ENCODE data around the gene CBARP. TPM values are rescaled to one million over a fixed set of nuclear protein-coding genes. Genes with fewer than 3 reads are reported as not detected.
"Not testable (repeated sequence)": the region's sequence is repeated elsewhere in the genome, so short reads cannot be mapped to it uniquely, and the experiment has no call there.

CBARP gene
- total RNA-seq, 1 donor from 2014 or later, result 3.9 TPM

GRCh38 chr19:1248786-1249297 is 11.0 kb upstream of the CBARP start:
- Histone ChIP-seq H3K4me1 (peaks cover 58% of the 10 kb centered on the region), H3K27ac (peak overlapping the region; percentile 100), H3K27me3 (no peaks in the 10 kb centered on the region), H3K9me3 (no peaks in the 10 kb centered on the region), H3K36me3 (peaks cover 0 to 1% of the 10 kb centered on the region in 2 donors), H3K4me3 (peak overlapping the region; percentile 79 to 85)
- intact Hi-C loops (cut with DNase I), result loop anchor here (1.0 to 10.0 kb wide), 3 partner anchors 18 to 324 kb away; partner anchors contain the start of genes ARID3A, RNU6-2 and TMEM259
- TF ChIP-seq, protein P1, sequence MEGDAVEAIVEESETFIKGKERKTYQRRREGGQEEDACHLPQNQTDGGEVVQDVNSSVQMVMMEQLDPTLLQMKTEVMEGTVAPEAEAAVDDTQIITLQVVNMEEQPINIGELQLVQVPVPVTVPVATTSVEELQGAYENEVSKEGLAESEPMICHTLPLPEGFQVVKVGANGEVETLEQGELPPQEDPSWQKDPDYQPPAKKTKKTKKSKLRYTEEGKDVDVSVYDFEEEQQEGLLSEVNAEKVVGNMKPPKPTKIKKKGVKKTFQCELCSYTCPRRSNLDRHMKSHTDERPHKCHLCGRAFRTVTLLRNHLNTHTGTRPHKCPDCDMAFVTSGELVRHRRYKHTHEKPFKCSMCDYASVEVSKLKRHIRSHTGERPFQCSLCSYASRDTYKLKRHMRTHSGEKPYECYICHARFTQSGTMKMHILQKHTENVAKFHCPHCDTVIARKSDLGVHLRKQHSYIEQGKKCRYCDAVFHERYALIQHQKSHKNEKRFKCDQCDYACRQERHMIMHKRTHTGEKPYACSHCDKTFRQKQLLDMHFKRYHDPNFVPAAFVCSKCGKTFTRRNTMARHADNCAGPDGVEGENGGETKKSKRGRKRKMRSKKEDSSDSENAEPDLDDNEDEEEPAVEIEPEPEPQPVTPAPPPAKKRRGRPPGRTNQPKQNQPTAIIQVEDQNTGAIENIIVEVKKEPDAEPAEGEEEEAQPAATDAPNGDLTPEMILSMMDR (IDR thresholded peaks at IDR 0.05), result peak; percentile 71 to 94 (median 73)
- no peak for TF ChIP-seq POLR2AphosphoS5 (IDR thresholded peaks at IDR 0.05; ENCODE audit: insufficient read depth in 1 of 2, low read depth in 1 of 2)
- no peak for DNase-seq (ENCODE audit: extremely low spot score in 2 of 2)

DNA sequence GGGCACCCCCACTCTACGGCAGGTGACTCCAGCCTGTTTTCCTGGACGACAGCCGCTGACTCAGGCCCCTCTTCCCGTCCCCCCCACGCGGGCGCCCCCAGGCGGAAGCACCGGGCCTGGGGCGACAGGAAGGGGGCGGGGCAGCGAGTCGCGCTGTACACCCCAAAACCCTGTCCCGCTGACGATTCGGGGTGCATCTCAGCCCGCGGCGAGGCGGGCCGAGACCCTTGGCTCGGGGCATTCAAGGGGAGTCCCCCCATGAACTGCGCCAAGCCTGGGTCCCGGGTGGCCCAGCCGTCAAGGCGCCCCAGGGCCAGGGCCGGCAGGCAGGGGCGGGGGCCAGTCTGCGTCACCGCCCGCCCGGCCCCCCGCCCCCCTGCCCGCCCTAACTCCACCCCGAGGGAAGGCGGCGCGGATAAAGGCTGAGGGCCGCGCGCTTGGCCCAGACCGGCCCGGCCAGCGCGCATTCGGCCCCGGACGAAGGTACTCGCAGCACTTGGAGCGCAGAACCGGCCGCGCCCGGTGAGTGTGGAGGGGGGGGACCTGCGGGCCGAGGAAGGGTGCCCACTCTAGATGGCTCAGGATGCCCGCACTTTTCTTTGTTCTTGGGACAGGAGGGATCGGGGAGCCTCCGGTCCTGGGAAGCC is 10.5 kb upstream of the CBARP start, which contains the start of gene MIDN:
TSS of gene MIDN (plus strand) at position 445 of the 647 bp plus-strand sequence. CDS start 1,714 bp downstream, outside the sequence.
- H3K4me1 ChIP-seq, result peaks cover 58% of the 10 kb centered on the region
- no peaks in the 10 kb centered on the region for H3K9me3 ChIP-seq
- no peak for DNase-seq (ENCODE audit: extremely low spot score in 2 of 2)
- TF ChIP-seq, protein P1 (IDR thresholded peaks at IDR 0.05), result peak in 1 of 3 experiments; percentile 9
- peak; percentile 28 to 88 for TF ChIP-seq POLR2AphosphoS5 (IDR thresholded peaks at IDR 0.05; ENCODE audit: insufficient read depth in 1 of 2, low read depth in 1 of 2)
- peak in 1 of 2 donors; percentile 89 for TF ChIP-seq POLR2A (IDR thresholded peaks at IDR 0.05)
- H3K4me3 ChIP-seq, result peak within 1 kb of the TSS; percentile 79 to 85
- H3K27me3 ChIP-seq, result no peaks in the 10 kb centered on the region
- no peaks in the 10 kb centered on the region for H3K36me3 ChIP-seq
- peak within 1 kb of the TSS; percentile 100 for H3K27ac ChIP-seq
- intact Hi-C loops (cut with DNase I), result loop anchor here (1.0 to 10.0 kb wide), 3 partner anchors 19 to 323 kb away; partner anchors contain the start of genes ARID3A, RNU6-2 and TMEM259

DNA sequence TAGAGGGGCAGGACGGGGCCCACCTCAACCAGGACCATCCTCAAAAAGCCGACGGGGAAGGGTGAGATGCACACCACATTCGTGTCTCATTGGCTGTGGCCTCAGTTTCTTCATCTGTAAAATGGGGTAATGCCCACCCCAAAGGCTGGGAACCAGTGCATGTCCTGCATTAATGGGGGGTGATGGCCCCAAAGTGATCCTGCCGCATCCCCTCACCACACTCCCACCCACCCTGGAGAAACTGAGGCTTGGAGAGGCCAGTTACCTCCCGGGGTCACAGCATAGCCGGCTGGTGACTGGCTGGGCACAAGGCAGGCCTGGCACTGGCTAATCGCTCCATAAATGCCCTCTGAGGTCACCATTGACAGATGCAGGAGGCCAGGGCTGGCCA is 9.9 kb upstream of the CBARP start:
- peaks cover 62% of the 10 kb centered on the region for H3K4me1 ChIP-seq
- H3K9me3 ChIP-seq, result no peaks in the 10 kb centered on the region
- peak overlapping the region; percentile 100 for H3K27ac ChIP-seq
- H3K27me3 ChIP-seq, result no peaks in the 10 kb centered on the region
- DNase-seq (ENCODE audit: extremely low spot score in 2 of 2), result no peak
- H3K4me3 ChIP-seq, result peak overlapping the region; percentile 79 to 85
- TF ChIP-seq POLR2AphosphoS5 (IDR thresholded peaks at IDR 0.05; ENCODE audit: insufficient read depth in 1 of 2, low read depth in 1 of 2) (no peak), POLR2A (IDR thresholded peaks at IDR 0.05) (no peak)
- TF ChIP-seq, protein P1 (IDR thresholded peaks at IDR 0.05), result no peak
- intact Hi-C loops (cut with DNase I), result loop anchor here (1.0 to 10.0 kb wide), 3 partner anchors 20 to 323 kb away; partner anchors contain the start of genes ARID3A, RNU6-2 and TMEM259
- H3K36me3 ChIP-seq, result no peaks in the 10 kb centered on the region

GRCh38 chr19:1246265-1247087 is 8.7 kb upstream of the CBARP start:
- peak overlapping the region; percentile 100 for H3K27ac ChIP-seq
- not testable (repeated sequence) for DNase-seq (ENCODE audit: extremely low spot score in 2 of 2); H3K9me3 ChIP-seq; H3K27me3 ChIP-seq; H3K4me3 ChIP-seq; H3K36me3 ChIP-seq
- H3K4me1 ChIP-seq, result peaks cover 63% of the 10 kb centered on the region
- intact Hi-C loops (cut with DNase I), result loop anchor here (5.0 to 10.0 kb wide), 2 partner anchors 224 to 322 kb away; partner anchors contain the start of genes ARID3A, RNU6-2 and TMEM259
